ENCODE data around the gene TOP1.

The TOP1 gene

GRCh38 chr20:41032271-41032670 is 3.6 kb downstream of the TOP1 start:
- DNase-seq = no peak

GRCh38 chr20:41034239-41034638 is 5.6 kb downstream of the TOP1 start:
- DNase-seq = no peak

GRCh38 chr20:41035207-41035606 is 6.6 kb downstream of the TOP1 start:
- no peak for DNase-seq

- no peak for DNase-seq
Observed at GRCh38 chr20:41037179-41037578, 8.6 kb downstream of the TOP1 start.

GRCh38 chr20:41038149-41038877 is 9.7 kb downstream of the TOP1 start:
- DNase-seq = no peak

- DNase-seq = no peak
Observed at GRCh38 chr20:41038878-41039404, 10.3 kb downstream of the TOP1 start.

- no peak for DNase-seq
Observed at GRCh38 chr20:41040855-41041254, 12.2 kb downstream of the TOP1 start.

- DNase-seq = no peak
Observed at GRCh38 chr20:41041693-41042092, 13.1 kb downstream of the TOP1 start.

- no peak for DNase-seq
Observed at GRCh38 chr20:41044409-41045062, 15.9 kb downstream of the TOP1 start.

GRCh38 chr20:41045671-41046070 is 17.0 kb downstream of the TOP1 start:
- DNase-seq = no peak

GRCh38 chr20:41046716-41047115 is 18.1 kb downstream of the TOP1 start:
- DNase-seq = no peak

- DNase-seq = no peak
Observed at GRCh38 chr20:41047279-41047974, 18.8 kb downstream of the TOP1 start.

GRCh38 chr20:41047975-41048305 is 19.3 kb downstream of the TOP1 start:
- no peak for DNase-seq

GRCh38 chr20:41048461-41049301 is 20.1 kb downstream of the TOP1 start:
- DNase-seq = no peak

GRCh38 chr20:41049451-41049850 is 20.8 kb downstream of the TOP1 start:
- no peak for DNase-seq

GRCh38 chr20:41050361-41051008 is 21.9 kb downstream of the TOP1 start:
- no peak for DNase-seq

GRCh38 chr20:41051009-41051825 is 22.6 kb downstream of the TOP1 start:
- DNase-seq = no peak

GRCh38 chr20:41052742-41053419 is 24.3 kb downstream of the TOP1 start:
- DNase-seq = no peak

GRCh38 chr20:41054070-41054846 is 25.6 kb downstream of the TOP1 start:
- DNase-seq = no peak

All from nucleus accumbens (tissue), 56 donors.